GM23248 (cell line): ENCODE results near the gene OR5H14. TPM values are rescaled to one million over a fixed set of nuclear protein-coding genes. Genes with fewer than 3 reads are reported as not detected.
"Not testable (repeated sequence)": the region's sequence is repeated elsewhere in the genome, so short reads cannot be mapped to it uniquely, and the experiment has no call there.

Experiments used
- DNase-seq: peaks from one replicate; pipeline ENCODE4 v3.0.0-alpha.2; 2015
- H2AFZ ChIP-seq: fragments of 200-600 bp; sonication (generic); 2 replicates; pipeline ENCODE4 v1.6.1; 2016; ENCODE audit warnings: antibody characterized with exemption
- H3F3A ChIP-seq: fragments of 200-600 bp; sonication (generic); 2 replicates; pipeline ENCODE4 v1.6.1; 2016; ENCODE audit warnings: mild to moderate bottlenecking, antibody characterized with exemption, mixed run types; ENCODE audit not compliant: insufficient read depth
- H3K27ac ChIP-seq: fragments of 200-600 bp; sonication (generic); 2 replicates; pipeline ENCODE4 v1.5.1; 2016; ENCODE audit warnings: mild to moderate bottlenecking
- H3K27me3 ChIP-seq: fragments of 200-600 bp; sonication (generic); replicated peaks from 2 replicates; pipeline ENCODE4 v1.6.1; 2016; ENCODE audit warnings: mild to moderate bottlenecking; ENCODE audit not compliant: insufficient read depth
- H3K36me3 ChIP-seq: fragments of 200-600 bp; sonication (generic); 2 replicates; pipeline ENCODE4 v1.6.1; 2016; ENCODE audit warnings: low read depth, mild to moderate bottlenecking
- H3K4me1 ChIP-seq: fragments of 200-600 bp; sonication (generic); 2 replicates; pipeline ENCODE4 v1.6.1; 2016; ENCODE audit warnings: mild to moderate bottlenecking; ENCODE audit not compliant: insufficient read depth
- H3K4me2 ChIP-seq: fragments of 200-600 bp; sonication (generic); one replicate; pipeline ENCODE4 v1.6.1; 2016; ENCODE audit warnings: mild to moderate bottlenecking; ENCODE audit not compliant: unreplicated experiment
- H3K4me3 ChIP-seq: fragments of 200-600 bp; sonication (generic); 2 replicates; pipeline ENCODE4 v1.5.1; 2016; ENCODE audit warnings: mild to moderate bottlenecking
- H3K79me2 ChIP-seq: fragments of 200-600 bp; sonication (generic); 2 replicates; pipeline ENCODE4 v1.6.1; 2016; ENCODE audit warnings: mild to moderate bottlenecking; ENCODE audit not compliant: insufficient read depth
- H3K9ac ChIP-seq: fragments of 200-600 bp; sonication (generic); 2 replicates; pipeline ENCODE4 v1.6.1; 2016; ENCODE audit warnings: mild to moderate bottlenecking
- H3K9me2 ChIP-seq: fragments of 200-600 bp; sonication (generic); 2 replicates; pipeline ENCODE4 v1.6.1; 2016; ENCODE audit warnings: mixed run types, mild to moderate bottlenecking, moderate library complexity; ENCODE audit not compliant: insufficient read depth
- H3K9me3 ChIP-seq: fragments of 200-600 bp; sonication (generic); one replicate; pipeline ENCODE4 v1.6.1; 2017; ENCODE audit warnings: low read depth
- H4K20me1 ChIP-seq: fragments of 200-600 bp; sonication (generic); 2 replicates; pipeline ENCODE4 v1.6.0; 2016; ENCODE audit not compliant: insufficient read depth
- EZH2 ChIP-seq: fragments of 200-600 bp; sonication (generic); IDR thresholded peaks from 2 replicates; pipeline ENCODE4 v1.6.1; 2018; ENCODE audit warnings: antibody characterized with exemption, mild to moderate bottlenecking; ENCODE audit not compliant: insufficient read depth, poor library complexity, severe bottlenecking
- EZH2phosphoT487 ChIP-seq: fragments of 200-600 bp; sonication (generic); IDR thresholded peaks from 2 replicates; pipeline ENCODE4 v1.6.1; 2018; ENCODE audit warnings: antibody characterized with exemption, moderate library complexity, mild to moderate bottlenecking, low read depth; ENCODE audit not compliant: insufficient read depth
- WGBS, 2 experiments: methylation state at CpG; one replicate each; pipeline ENCODE4 v1.1.6; 2015 to 2017; ENCODE audit warnings: low lambda C conversion rate in 2 of 2, low coverage in 1 of 2; ENCODE audit errors: missing lambda C conversion rate in 2 of 2; 5-methylcytosine and 5-hydroxymethylcytosine counted together
- in situ Hi-C: fragments of 300-500 bp; cut with MboI; formaldehyde crosslinking; loops from 2 replicates; pipeline ENCODE4 v1.15.0; 2020
- polyA plus RNA-seq: library from polyadenylated mRNA; unstranded; fragments of >200 nt; fragmentation: Nextera tagmentation; extraction: Ambion mirVana; gene quantifications from 2 replicates; pipeline ENCODE4 v1.2.1, GENCODE V29; 2016
- total RNA-seq: library from RNA; depleted of rRNA; stranded (reverse); fragments of >200 nt; shearing (Covaris generic); gene quantifications from 2 replicates; pipeline ENCODE4 v1.2.3, GENCODE V29; 2014

Gene OR5H14
- total and polyA plus RNA-seq, 2 experiments from 2014 or later: not detected

DNA sequence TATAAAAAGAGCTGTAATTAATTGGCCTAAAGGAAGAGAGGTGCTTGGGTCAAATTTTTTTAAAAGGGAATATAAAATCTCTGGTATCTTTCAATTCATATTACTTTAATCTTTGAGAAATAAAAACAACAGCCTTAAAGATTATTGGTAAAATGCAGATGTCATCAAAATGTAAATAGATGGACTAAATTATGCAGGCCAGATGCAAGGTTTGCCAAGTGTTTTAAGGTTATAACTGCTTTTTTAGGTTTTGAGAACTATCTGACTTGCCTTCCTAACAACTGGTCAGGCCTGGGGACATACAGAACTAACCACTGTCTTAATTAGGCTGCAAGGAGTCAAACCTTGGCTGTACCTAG is 36.8 kb upstream of the OR5H14 start:
- TF ChIP-seq EZH2phosphoT487 (no peak), EZH2 (no peak)
- Histone ChIP-seq H4K20me1 (no peaks in the 10 kb centered on the region), H3F3A (no peaks in the 10 kb centered on the region), H3K4me1 (no peaks in the 10 kb centered on the region), H3K9ac (no peak overlapping the region), H3K27me3 (no peaks in the 10 kb centered on the region), H3K4me2 (no peak overlapping the region), H3K9me3 (no peaks in the 10 kb centered on the region), H3K9me2 (no peaks in the 10 kb centered on the region), H3K36me3 (no peaks in the 10 kb centered on the region), H3K79me2 (no peaks in the 10 kb centered on the region), H3K4me3 (no peak overlapping the region), H2AFZ (no peak overlapping the region), H3K27ac (no peak overlapping the region)
- DNase-seq: no peak
- in situ Hi-C loops: no loop called here

DNA sequence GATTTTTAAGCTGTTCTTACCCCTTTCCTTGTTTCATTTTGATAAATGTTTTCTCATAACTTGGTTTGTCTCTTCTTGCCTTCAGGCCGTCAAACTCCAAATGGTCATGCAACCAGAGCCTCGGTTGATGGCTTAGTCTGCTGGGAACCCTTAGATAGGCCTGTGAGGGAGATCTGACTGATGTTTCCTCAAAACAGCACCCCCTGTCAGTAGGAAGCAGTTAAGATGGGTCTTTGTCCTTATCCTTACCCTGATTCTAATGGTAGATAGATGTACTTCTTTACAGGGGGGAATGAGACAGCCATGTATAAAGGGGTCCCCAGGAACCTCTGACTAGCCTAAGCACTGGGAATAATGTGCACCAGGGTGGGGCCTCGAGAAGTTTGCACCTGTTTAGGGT is 33.0 kb upstream of the OR5H14 start:
- no peaks in the 10 kb centered on the region for H3K9me3 ChIP-seq
- no peak overlapping the region for H2AFZ ChIP-seq
- H3K4me1 ChIP-seq: no peaks in the 10 kb centered on the region
- DNase-seq: no peak
- no peak overlapping the region for H3K27ac ChIP-seq
- no peak overlapping the region for H3K4me3 ChIP-seq
- no peak overlapping the region for H3K4me2 ChIP-seq
- no peaks in the 10 kb centered on the region for H3K9me2 ChIP-seq
- no peaks in the 10 kb centered on the region for H3K79me2 ChIP-seq
- no peak overlapping the region for H3K9ac ChIP-seq
- WGBS, 2 experiments: 2 to 4% methylated on average over 3 of the region's 3 CpGs
- H3F3A ChIP-seq: no peaks in the 10 kb centered on the region
- no peaks in the 10 kb centered on the region for H4K20me1 ChIP-seq
- H3K27me3 ChIP-seq: no peaks in the 10 kb centered on the region
- TF ChIP-seq EZH2phosphoT487: no peak
- TF ChIP-seq EZH2: no peak
- no peaks in the 10 kb centered on the region for H3K36me3 ChIP-seq
- in situ Hi-C loops: no loop called here

DNA sequence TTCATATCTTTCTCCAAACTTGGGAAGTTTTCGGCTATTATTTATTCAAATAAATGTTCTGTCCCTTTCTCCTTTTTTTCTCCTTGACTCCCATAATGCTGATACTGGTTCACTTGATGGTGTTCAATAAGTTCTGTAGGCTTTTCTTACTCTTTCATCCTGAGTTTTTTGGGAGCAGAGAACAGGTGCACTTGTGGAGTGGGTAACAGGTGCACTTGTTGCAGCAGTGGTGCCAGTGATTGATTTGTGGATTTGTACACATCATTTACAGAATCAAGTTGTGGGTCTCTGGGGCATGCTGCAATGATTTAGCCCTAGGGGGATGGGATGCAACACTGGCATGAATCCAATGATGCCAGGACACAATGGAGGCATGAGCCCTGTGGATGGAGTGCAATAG is 31.6 kb upstream of the OR5H14 start:
- H3K9ac ChIP-seq: no peak overlapping the region
- in situ Hi-C loops: no loop called here

DNA sequence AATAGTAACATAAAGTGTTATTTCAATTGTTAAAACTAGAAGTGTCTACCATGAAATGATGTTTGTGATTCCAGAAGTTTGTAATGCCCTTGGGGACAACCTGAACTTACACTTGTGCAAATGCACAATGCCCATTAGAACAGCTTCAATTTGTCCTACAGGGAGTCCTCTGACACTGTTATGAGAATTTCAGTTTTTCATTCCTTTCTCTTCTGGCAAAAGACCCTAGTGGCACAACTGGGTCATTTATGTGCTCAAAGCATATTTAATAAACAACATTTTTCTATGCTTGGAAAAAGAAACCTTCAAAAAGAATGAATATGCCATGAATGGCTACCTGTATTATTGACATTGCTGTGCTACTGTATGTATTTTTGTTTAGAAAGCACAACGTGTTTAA is 16.9 kb upstream of the OR5H14 start, which contains the start of gene OR5H1:
TSS of gene OR5H1 (plus strand) at position 301 of the 400 bp plus-strand sequence. CDS start 1,977 bp downstream, outside the sequence.
- H3K4me1 ChIP-seq: no peaks in the 10 kb centered on the region
- no peaks in the 10 kb centered on the region for H3K9me2 ChIP-seq
- no peaks in the 10 kb centered on the region for H3K36me3 ChIP-seq
- TF ChIP-seq EZH2 (no peak), EZH2phosphoT487 (no peak)
- H3K27ac ChIP-seq: no peak within 1 kb of the TSS
- in situ Hi-C loops: no loop called here
- no peaks in the 10 kb centered on the region for H3K79me2 ChIP-seq
- H3K9me3 ChIP-seq: no peaks in the 10 kb centered on the region
- H3F3A ChIP-seq: no peaks in the 10 kb centered on the region
- no peak within 1 kb of the TSS for H3K4me3 ChIP-seq
- no peak within 1 kb of the TSS for H2AFZ ChIP-seq
- 17 to 18% methylated on average over 1 of the region's 1 CpG for WGBS, 2 experiments
- H4K20me1 ChIP-seq: no peaks in the 10 kb centered on the region
- no peak within 1 kb of the TSS for H3K9ac ChIP-seq
- no peak for DNase-seq
- no peaks in the 10 kb centered on the region for H3K27me3 ChIP-seq
- H3K4me2 ChIP-seq: no peak within 1 kb of the TSS

More for the DNA sequence above, 31.6 kb upstream of the OR5H14 start:
- WGBS, 2 experiments: 50 to 64% methylated on average over 1 of the region's 1 CpG
- TF ChIP-seq EZH2: no peak
- TF ChIP-seq EZH2phosphoT487: no peak
- Histone ChIP-seq H3K4me1 (no peaks in the 10 kb centered on the region), H2AFZ (no peak overlapping the region), H3F3A (no peaks in the 10 kb centered on the region), H3K9me2 (no peaks in the 10 kb centered on the region), H3K4me2 (no peak overlapping the region), H3K9me3 (no peaks in the 10 kb centered on the region), H3K79me2 (no peaks in the 10 kb centered on the region), H4K20me1 (no peaks in the 10 kb centered on the region), H3K27ac (no peak overlapping the region), H3K36me3 (no peaks in the 10 kb centered on the region), H3K27me3 (no peaks in the 10 kb centered on the region), H3K4me3 (no peak overlapping the region)
- no peak for DNase-seq

DNA sequence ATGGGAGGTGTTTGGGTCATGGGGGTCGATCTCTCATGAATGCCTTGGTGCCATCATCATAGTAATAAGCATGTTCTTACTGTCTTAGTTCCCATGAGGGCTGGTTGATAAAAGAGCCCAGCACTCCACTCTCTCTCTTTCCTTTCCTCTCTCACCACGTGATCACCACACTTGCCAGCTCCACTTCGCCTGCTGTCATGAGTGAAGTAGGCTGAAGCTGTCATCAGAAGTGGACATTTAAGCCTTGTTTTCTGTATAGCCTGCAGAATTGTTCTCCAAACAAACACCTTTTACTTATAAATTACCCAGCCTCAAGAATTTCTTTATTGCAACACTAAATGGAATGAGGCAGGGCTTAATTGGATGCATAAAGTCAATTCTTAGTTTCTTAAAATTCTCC is 10.6 kb upstream of the OR5H14 start:
- no peak overlapping the region for H2AFZ ChIP-seq
- no peaks in the 10 kb centered on the region for H3K4me1 ChIP-seq
- in situ Hi-C loops: no loop called here
- no peak overlapping the region for H3K27ac ChIP-seq
- H3K27me3 ChIP-seq: no peaks in the 10 kb centered on the region
- H4K20me1 ChIP-seq: no peaks in the 10 kb centered on the region
- H3F3A ChIP-seq: no peaks in the 10 kb centered on the region
- no peaks in the 10 kb centered on the region for H3K79me2 ChIP-seq
- TF ChIP-seq EZH2phosphoT487: no peak
- no peak for TF ChIP-seq EZH2
- H3K9ac ChIP-seq: no peak overlapping the region
- DNase-seq: no peak
- no peaks in the 10 kb centered on the region for H3K9me2 ChIP-seq
- no peaks in the 10 kb centered on the region for H3K36me3 ChIP-seq
- no peak overlapping the region for H3K4me3 ChIP-seq
- no peak overlapping the region for H3K4me2 ChIP-seq
- no peaks in the 10 kb centered on the region for H3K9me3 ChIP-seq
- WGBS, 2 experiments: 4 to 5% methylated on average over 3 of the region's 3 CpGs

DNA sequence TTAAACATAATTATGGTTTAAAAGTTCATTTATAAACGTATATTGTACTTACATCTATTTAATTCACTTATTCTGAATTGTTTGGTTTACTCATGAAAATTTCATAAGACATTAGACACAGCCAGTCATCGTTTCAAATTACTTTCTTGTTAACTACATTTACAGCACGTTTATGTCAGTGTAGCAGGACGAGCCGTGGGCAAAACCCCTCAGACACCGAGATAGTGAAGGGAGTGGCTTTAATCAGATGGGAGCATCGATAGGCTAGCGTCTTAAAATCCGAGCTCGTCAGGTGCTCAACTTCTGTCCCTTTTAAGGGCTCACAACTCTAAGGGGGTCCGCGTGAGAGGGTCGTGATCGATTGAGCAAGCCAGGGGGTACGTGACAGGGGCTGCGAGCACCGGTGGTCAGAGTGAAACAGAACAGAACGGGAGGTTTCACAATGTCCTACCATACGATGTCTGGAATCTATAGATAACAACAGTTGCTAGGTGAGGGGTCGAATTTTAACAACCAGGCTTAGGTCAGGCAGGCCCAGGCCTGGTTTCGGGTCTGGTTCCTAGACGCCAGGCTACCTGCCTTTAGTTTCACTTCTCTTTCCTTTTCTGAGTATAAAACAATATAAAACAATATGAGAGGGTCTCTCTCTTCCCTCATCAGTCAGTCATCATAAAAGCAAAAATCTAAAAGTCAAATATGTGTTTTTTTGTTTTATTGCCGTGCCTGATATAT is 9.3 kb upstream of the OR5H14 start:
- H3K27me3 ChIP-seq, H3K9me3 ChIP-seq, H3K4me3 ChIP-seq, H3K4me2 ChIP-seq, H3K79me2 ChIP-seq, H3K9me2 ChIP-seq, H2AFZ ChIP-seq, DNase-seq, H3K36me3 ChIP-seq, H3K4me1 ChIP-seq, H3F3A ChIP-seq, H4K20me1 ChIP-seq, in situ Hi-C loops, H3K27ac ChIP-seq, H3K9ac ChIP-seq: not testable (repeated sequence)
- 42 to 44% methylated on average over 23 of the region's 23 CpGs for WGBS, 2 experiments
